UCSD-AML1 (cell line): ENCODE results near the gene TMEM132C.
"Not testable (repeated sequence)": the region's sequence is repeated elsewhere in the genome, so short reads cannot be mapped to it uniquely, and the experiment has no call there.

ENCODE experiments used
- DNase-seq: peaks from one replicate; lab custom pipeline; 2025; ENCODE audit not compliant: unreplicated experiment; lab: John Stamatoyannopoulos, UW

Gene TMEM132C

GRCh38 chr12:128267131-128267622, at the start of gene TMEM132C:
TMEM132C (plus strand) TSS chr12:128267170; CDS start chr12:128267403, 233 bp downstream.
- DNase-seq = no peak

- DNase-seq = no peak
Measured at GRCh38 chr12:128224226-128224625, 42.7 kb upstream of the TMEM132C start.

GRCh38 chr12:128228581-128228980, 38.4 kb upstream of the TMEM132C start:
- no peak for DNase-seq

- DNase-seq = no peak
Measured at GRCh38 chr12:128235635-128236417, 31.1 kb upstream of the TMEM132C start.

- DNase-seq = no peak
Measured at GRCh38 chr12:128236525-128236924, 30.4 kb upstream of the TMEM132C start.

GRCh38 chr12:128240745-128241144, 26.2 kb upstream of the TMEM132C start:
- no peak for DNase-seq

GRCh38 chr12:128245121-128245520, 21.8 kb upstream of the TMEM132C start:
- DNase-seq = no peak

GRCh38 chr12:128245905-128246304, 21.1 kb upstream of the TMEM132C start:
- DNase-seq = no peak

- DNase-seq = no peak
Measured at GRCh38 chr12:128250096-128250495, 16.9 kb upstream of the TMEM132C start.

GRCh38 chr12:128253829-128254228, 13.1 kb upstream of the TMEM132C start:
- DNase-seq = not testable (repeated sequence)

- DNase-seq = no peak
Measured at GRCh38 chr12:128258866-128259555, 8.0 kb upstream of the TMEM132C start.

- no peak for DNase-seq
Measured at GRCh38 chr12:128259556-128260070, 7.4 kb upstream of the TMEM132C start.

- no peak for DNase-seq
Measured at GRCh38 chr12:128261757-128262156, 5.2 kb upstream of the TMEM132C start.

GRCh38 chr12:128265566-128265965, 1.4 kb upstream of the TMEM132C start:
- DNase-seq = no peak

- DNase-seq = no peak
Measured at GRCh38 chr12:128266086-128266485, 884 bp upstream of the TMEM132C start.

GRCh38 chr12:128266541-128267130, 334 bp upstream of the TMEM132C start:
- no peak for DNase-seq

GRCh38 chr12:128267651-128268378, 845 bp downstream of the TMEM132C start:
- DNase-seq = no peak

- DNase-seq = no peak
Measured at GRCh38 chr12:128268379-128268995, 1.5 kb downstream of the TMEM132C start.

- no peak for DNase-seq
Measured at GRCh38 chr12:128269181-128269591, 2.2 kb downstream of the TMEM132C start.

GRCh38 chr12:128276471-128276870, 9.5 kb downstream of the TMEM132C start:
- DNase-seq = no peak
